Adrenal gland (tissue), 5 donors: Measurements from ENCODE around the gene MAP1B.

Experiments used
- CTCF ChIP-seq, 6 experiments: fragments of 450-650 bp in 4 of 6; fragments of 200-600 bp in 2 of 6; sonication (generic) in 1 of 6; IDR thresholded peaks; 1 replicate in 5 of 6; 2 replicates in 1 of 6; pipeline versions ENCODE4 v1.5.1 to v1.8.0; 2016 to 2021; ENCODE audit warnings: antibody characterized with exemption in 6 of 6, mild to moderate bottlenecking in 2 of 6, moderate library complexity in 1 of 6
- POLR2A ChIP-seq, 2 donors: fragments of 450-650 bp; IDR thresholded peaks; one replicate each; pipeline ENCODE4 v1.6.1; 2017; ENCODE audit warnings: antibody characterized with exemption in 2 of 2, mild to moderate bottlenecking in 2 of 2, moderate library complexity in 1 of 2
- donor health status: DM: no; HTN: no; CAD: no.

- TF ChIP-seq CTCF (IDR thresholded peaks at IDR 0.05): no peak
- no peak for TF ChIP-seq POLR2A (IDR thresholded peaks at IDR 0.05)
Measured at GRCh38 chr5:72234265-72234700, 127.0 kb downstream of the MAP1B start.
